Neuronal stem cell (in vitro differentiated cells): Measurements from ENCODE around the gene RMND5B.
A peak's percentile ranks its signal among the peaks of the same experiment; 100 is the strongest.

Source experiments
- DNase-seq: peaks from one replicate; pipeline ENCODE4 v3.0.0-alpha.2; 2013; ENCODE audit warnings: low spot score
- H2AFZ ChIP-seq: one replicate; pipeline ENCODE4 v1.6.1; 2013; ENCODE audit warnings: mild to moderate bottlenecking, low read length, inconsistent platforms
- H2AK5ac ChIP-seq: 2 replicates; pipeline ENCODE4 v1.6.1; 2013; ENCODE audit warnings: low read depth, mild to moderate bottlenecking, inconsistent platforms, low read length, moderate library complexity, mixed read lengths
- H2BK120ac ChIP-seq: 2 replicates; pipeline ENCODE4 v1.6.1; 2013; ENCODE audit warnings: low read depth, mild to moderate bottlenecking, inconsistent platforms, low read length, moderate library complexity, mixed read lengths
- H2BK12ac ChIP-seq: one replicate; pipeline ENCODE4 v1.6.1; 2013; ENCODE audit warnings: low read length, inconsistent platforms
- H2BK15ac ChIP-seq: 2 replicates; pipeline ENCODE4 v1.6.1; 2013; ENCODE audit warnings: mild to moderate bottlenecking, low read length, inconsistent platforms, mixed read lengths
- H2BK5ac ChIP-seq: one replicate; pipeline ENCODE4 v1.6.1; 2013; ENCODE audit warnings: inconsistent platforms, mild to moderate bottlenecking, low read length, moderate library complexity
- H3K14ac ChIP-seq: one replicate; pipeline ENCODE4 v1.6.1; 2013; ENCODE audit warnings: low read length, inconsistent platforms
- H3K18ac ChIP-seq: 2 replicates; pipeline ENCODE4 v1.6.1; 2013; ENCODE audit warnings: low read length, inconsistent platforms
- H3K23ac ChIP-seq: 2 replicates; pipeline ENCODE4 v1.6.1; 2013; ENCODE audit warnings: low read depth, mild to moderate bottlenecking, mixed read lengths, low read length, inconsistent platforms; ENCODE audit not compliant: poor library complexity
- H3K27ac ChIP-seq: replicated peaks from 3 replicates; pipeline ENCODE4 v1.5.1; 2013; ENCODE audit warnings: low read length, inconsistent platforms
- H3K27me3 ChIP-seq, 3 experiments: 2 replicates each; pipeline ENCODE4 v1.6.1; 2013; ENCODE audit warnings: low read length in 3 of 3, mild to moderate bottlenecking in 2 of 3, inconsistent platforms in 1 of 3, low read depth in 1 of 3, mixed read lengths in 1 of 3, moderate library complexity in 1 of 3; ENCODE audit not compliant: control insufficient read depth in 3 of 3, insufficient read depth in 3 of 3
- H3K36me3 ChIP-seq, 2 donors: replicated peaks in 1 of 2; 2 replicates each; pipeline ENCODE4 v1.6.1; 2013; ENCODE audit warnings: low read length in 2 of 2; ENCODE audit not compliant: control insufficient read depth in 2 of 2, insufficient read depth in 2 of 2
- H3K4ac ChIP-seq: 2 replicates; pipeline ENCODE4 v1.6.1; 2013; ENCODE audit warnings: inconsistent platforms, mild to moderate bottlenecking, low read length, moderate library complexity
- H3K4me1 ChIP-seq, 2 donors: 1 replicate in 1 of 2; 2 replicates in 1 of 2; pipeline ENCODE4 v1.6.1; 2013; ENCODE audit warnings: low read length in 2 of 2, low read depth in 1 of 2; ENCODE audit not compliant: control insufficient read depth in 2 of 2, insufficient read depth in 1 of 2
- H3K4me2 ChIP-seq: one replicate; pipeline ENCODE4 v1.6.1; 2013; ENCODE audit warnings: mild to moderate bottlenecking, low read length, inconsistent platforms; ENCODE audit not compliant: insufficient read depth, poor library complexity, severe bottlenecking
- H3K4me3 ChIP-seq, 2 donors: 2 replicates each; pipeline ENCODE4 v1.5.1; 2013; ENCODE audit warnings: low read length in 2 of 2, mild to moderate bottlenecking in 2 of 2, inconsistent platforms in 1 of 2, moderate library complexity in 1 of 2
- H3K79me1 ChIP-seq: one replicate; pipeline ENCODE4 v1.6.1; 2013; ENCODE audit warnings: low read depth, mild to moderate bottlenecking, inconsistent platforms, low read length, moderate library complexity
- H3K9ac ChIP-seq: one replicate; pipeline ENCODE4 v1.6.1; 2013; ENCODE audit warnings: mild to moderate bottlenecking, low read depth, low read length, inconsistent platforms; ENCODE audit not compliant: poor library complexity
- H3K9me3 ChIP-seq, 2 donors: replicated peaks in 1 of 2; 2 replicates each; pipeline versions ENCODE3 to v1.6.1; 2013; ENCODE audit warnings: low read length in 2 of 2, mild to moderate bottlenecking in 2 of 2, inconsistent platforms in 1 of 2, low read depth in 1 of 2, mixed read lengths in 1 of 2, moderate library complexity in 1 of 2; ENCODE audit not compliant: control insufficient read depth in 2 of 2, insufficient read depth in 1 of 2
- H4K8ac ChIP-seq: one replicate; pipeline ENCODE4 v1.6.1; 2013; ENCODE audit warnings: low read depth, mild to moderate bottlenecking, inconsistent platforms, low read length, moderate library complexity
- H4K91ac ChIP-seq: one replicate; pipeline ENCODE4 v1.6.1; 2013; ENCODE audit warnings: low read length, low read depth, mild to moderate bottlenecking, inconsistent platforms; ENCODE audit not compliant: poor library complexity
- WGBS, 2 donors: extraction: QIAGEN DNeasy Blood & Tissue Kit; methylation state at CpG; one replicate each; pipeline ENCODE4 v1.1.7; 2013; ENCODE audit warnings: missing lambda C conversion rate in 2 of 2, mixed read lengths in 1 of 2; ENCODE audit not compliant: insufficient read length in 2 of 2, insufficient replicate concordance in 1 of 2; ENCODE audit errors: extremely low coverage in 2 of 2; 5-methylcytosine and 5-hydroxymethylcytosine counted together

The RMND5B gene

DNA sequence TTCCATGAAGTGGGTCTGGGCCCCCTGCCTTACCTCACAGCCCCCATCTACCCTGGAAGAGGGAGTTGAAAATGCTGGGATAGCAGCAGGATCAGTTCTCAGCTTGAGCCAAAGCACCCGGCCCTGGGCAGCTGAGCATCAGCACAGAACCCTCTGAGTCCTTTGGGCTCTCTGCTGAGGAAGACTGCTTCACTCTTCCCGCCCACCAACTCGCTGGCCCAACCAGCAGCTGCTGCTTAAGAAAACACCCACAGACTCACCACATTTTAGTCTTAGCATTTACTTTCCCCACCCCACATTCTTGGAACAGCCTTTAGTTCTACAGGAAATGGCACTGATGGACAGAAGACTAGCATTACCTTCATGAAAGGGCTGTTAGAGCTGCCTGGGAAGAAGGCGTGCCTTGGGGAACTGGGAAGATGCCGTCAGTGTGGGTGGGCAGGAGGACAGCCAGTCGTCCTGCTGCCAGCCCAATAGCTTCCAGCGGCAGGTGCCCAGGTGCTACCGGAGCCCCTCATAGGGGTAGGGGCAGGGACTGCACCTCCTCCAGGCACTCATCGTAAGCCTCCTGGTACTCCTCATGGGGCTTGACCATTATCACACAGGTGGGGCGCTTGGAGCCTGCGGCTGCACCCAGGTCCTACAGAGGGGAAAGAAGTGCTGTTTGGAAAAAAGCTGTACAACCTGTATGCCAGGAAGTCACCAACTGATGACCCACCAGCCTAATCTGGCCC, 18.6 kb downstream of the RMND5B start:
- Histone ChIP-seq H3K27ac (no peak overlapping the region), H3K9me3 (no peaks in the 10 kb centered on the region), H3K9ac (peak overlapping the region; percentile 47), H4K91ac (no peak overlapping the region), H3K36me3 (peaks cover 60 to 80% of the 10 kb centered on the region in 2 donors), H3K79me1 (peaks cover 6% of the 10 kb centered on the region), H2AK5ac (no peak overlapping the region), H2AFZ (no peak overlapping the region), H3K18ac (no peak overlapping the region), H4K8ac (no peak overlapping the region), H2BK12ac (no peak overlapping the region), H3K4me2 (no peak overlapping the region), H3K4me1 (peaks cover 0 to 3% of the 10 kb centered on the region in 2 donors), H2BK120ac (no peak overlapping the region), H3K27me3 (no peaks in the 10 kb centered on the region), H3K14ac (no peak overlapping the region), H3K23ac (no peak overlapping the region), H2BK5ac (no peak overlapping the region), H3K4ac (no peak overlapping the region), H2BK15ac (no peak overlapping the region), H3K4me3 (no peak overlapping the region)
- DNase-seq = no peak
- WGBS, 2 donors = no CpG with 5 or more reads among the region's 11 CpGs

GRCh38 chr5:178150977-178151734, 20.3 kb downstream of the RMND5B start:
- H3K4me3 ChIP-seq = no peak overlapping the region
- no peak overlapping the region for H2BK12ac ChIP-seq
- H2BK120ac ChIP-seq = no peak overlapping the region
- no peak overlapping the region for H2AFZ ChIP-seq
- no peak overlapping the region for H2BK5ac ChIP-seq
- H3K4ac ChIP-seq = no peak overlapping the region
- WGBS, 2 donors = no CpG with 5 or more reads among the region's 11 CpGs
- no peaks in the 10 kb centered on the region for H3K27me3 ChIP-seq
- peaks cover 56 to 65% of the 10 kb centered on the region in 2 donors for H3K36me3 ChIP-seq
- no peak overlapping the region for H4K8ac ChIP-seq
- no peak overlapping the region for H4K91ac ChIP-seq
- no peak for DNase-seq
- H3K18ac ChIP-seq = no peak overlapping the region
- H3K4me2 ChIP-seq = no peak overlapping the region
- no peak overlapping the region for H2BK15ac ChIP-seq
- no peak overlapping the region for H3K23ac ChIP-seq
- no peak overlapping the region for H2AK5ac ChIP-seq
- H3K4me1 ChIP-seq = peaks cover 0 to 3% of the 10 kb centered on the region in 2 donors
- H3K79me1 ChIP-seq = peaks cover 6% of the 10 kb centered on the region
- peak overlapping the region; percentile 35 for H3K9ac ChIP-seq
- H3K27ac ChIP-seq = no peak overlapping the region
- H3K9me3 ChIP-seq = no peaks in the 10 kb centered on the region
- H3K14ac ChIP-seq = no peak overlapping the region

DNA sequence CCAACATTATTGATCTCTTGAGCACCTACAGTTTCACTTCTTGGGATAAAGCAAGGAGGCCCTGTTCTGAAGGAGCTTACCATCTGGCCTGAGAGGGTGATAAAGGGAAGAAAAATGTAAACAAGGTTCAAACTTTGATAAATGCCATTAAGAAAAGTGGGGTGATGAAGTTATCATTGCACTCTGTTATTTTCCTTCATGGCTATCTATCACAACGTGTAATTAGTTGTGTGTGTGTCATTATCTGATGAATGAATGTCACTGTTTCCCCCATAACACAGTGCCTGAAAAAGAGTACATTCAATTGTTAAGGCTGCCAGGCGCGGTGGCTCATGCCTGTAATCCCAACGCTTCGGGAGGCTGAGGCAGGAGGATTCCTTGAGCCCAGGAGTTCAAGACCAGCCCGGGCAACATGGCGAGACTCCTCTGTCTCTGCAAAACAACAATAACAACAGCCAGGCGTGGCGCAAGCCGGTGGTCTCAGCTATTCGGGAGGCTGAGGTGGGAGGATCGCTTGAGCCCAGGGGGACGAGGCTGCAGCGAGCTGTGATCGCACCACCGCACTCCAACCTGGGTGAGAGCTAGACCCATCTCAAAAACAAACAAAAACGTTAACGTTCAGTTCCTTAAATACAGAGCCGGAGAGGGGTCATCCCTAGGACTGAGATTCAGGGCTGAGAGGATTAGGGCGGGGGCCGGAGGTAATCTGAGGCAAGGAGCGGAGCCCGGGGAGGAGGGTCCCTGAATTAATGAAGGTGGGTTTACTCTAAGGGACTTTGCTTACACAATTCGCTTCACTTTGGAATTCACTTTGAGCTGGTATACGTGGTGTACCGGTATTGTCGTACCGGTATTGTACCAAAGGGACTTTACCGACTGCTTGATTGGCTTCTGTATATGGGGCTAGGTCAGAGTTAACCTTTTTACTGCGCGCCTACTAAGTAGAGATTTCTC, 22.0 kb downstream of the RMND5B start:
- Histone ChIP-seq H3K4me2 (peak overlapping the region; percentile 48), H2AK5ac (no peak overlapping the region), H2AFZ (peak overlapping the region; percentile 87), H3K79me1 (peaks cover 3% of the 10 kb centered on the region), H2BK12ac (no peak overlapping the region), H3K4ac (no peak overlapping the region), H3K14ac (no peak overlapping the region), H3K27ac (no peak overlapping the region), H2BK15ac (no peak overlapping the region), H3K23ac (no peak overlapping the region), H2BK5ac (no peak overlapping the region), H3K4me3 (peak overlapping the region; percentile 75 to 96), H3K9me3 (no peaks in the 10 kb centered on the region), H3K18ac (no peak overlapping the region), H3K4me1 (peaks cover 0 to 3% of the 10 kb centered on the region in 2 donors), H2BK120ac (no peak overlapping the region), H3K9ac (no peak overlapping the region), H3K27me3 (no peaks in the 10 kb centered on the region), H4K8ac (no peak overlapping the region), H3K36me3 (peaks cover 40 to 49% of the 10 kb centered on the region in 2 donors), H4K91ac (no peak overlapping the region)
- DNase-seq = no peak
- WGBS, 2 donors = no CpG with 5 or more reads among the region's 31 CpGs
